Brain microvascular endothelial cell (primary cell): ENCODE measurements around the gene THAP9.
A peak's percentile ranks its signal among the peaks of the same experiment; 100 is the strongest.

ENCODE experiments used
- DNase-seq: peaks from one replicate; pipeline ENCODE4 v3.0.0-alpha.2; 2020
- H3K27ac ChIP-seq: fragments of 250-450 bp; sonication (Bioruptor Pico); 2 replicates; pipeline ENCODE4 v1.5.1; 2020; ENCODE audit warnings: mild to moderate bottlenecking, moderate library complexity
- H3K27me3 ChIP-seq: fragments of 250-450 bp; sonication (Bioruptor Pico); replicated peaks from 2 replicates; pipeline ENCODE4 v1.5.1; 2020; ENCODE audit warnings: mild to moderate bottlenecking
- H3K36me3 ChIP-seq: fragments of 250-450 bp; sonication (Bioruptor Pico); replicated peaks from 2 replicates; pipeline ENCODE4 v1.5.1; 2020; ENCODE audit warnings: mild to moderate bottlenecking
- H3K4me3 ChIP-seq: 2 replicates; pipeline ENCODE4 v1.5.1; 2011; ENCODE audit warnings: low read depth, mild to moderate bottlenecking, control low read depth, low read length, moderate library complexity
- in situ Hi-C: cut with HindIII; loops from 2 replicates; pipeline ENCODE4 v1.10.0; 2017; ENCODE audit warnings: low sequenced_read_pairs, low pct_ligation_motif_present
- TF ChIP-seq, protein P1 (sequence below): IDR thresholded peaks from 2 replicates; pipeline ENCODE4 v1.5.1; 2011; ENCODE audit warnings: low read depth, mild to moderate bottlenecking, moderate library complexity, low read length, control low read depth, inconsistent platforms; ENCODE audit errors: missing control alignments

The THAP9 gene

DNA sequence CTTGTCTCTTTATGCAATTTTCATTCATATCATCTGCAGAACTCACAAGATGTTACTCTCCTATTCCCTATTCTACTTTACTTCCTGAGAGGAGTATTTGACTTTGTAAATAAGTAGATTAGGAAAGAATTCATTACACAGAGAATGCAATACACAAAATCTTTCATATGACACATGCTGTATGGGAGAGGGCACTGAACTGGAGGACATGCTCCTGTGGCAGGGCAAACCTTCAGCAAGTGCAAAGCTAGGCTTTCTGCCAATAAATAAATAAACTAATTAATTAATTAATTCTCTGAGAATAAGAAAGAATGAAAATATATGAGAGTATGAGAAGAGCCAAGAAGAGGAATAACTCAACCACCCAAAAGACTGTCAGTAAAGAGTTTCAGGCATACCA is 33.9 kb downstream of the THAP9 start:
- TF ChIP-seq, protein P1, sequence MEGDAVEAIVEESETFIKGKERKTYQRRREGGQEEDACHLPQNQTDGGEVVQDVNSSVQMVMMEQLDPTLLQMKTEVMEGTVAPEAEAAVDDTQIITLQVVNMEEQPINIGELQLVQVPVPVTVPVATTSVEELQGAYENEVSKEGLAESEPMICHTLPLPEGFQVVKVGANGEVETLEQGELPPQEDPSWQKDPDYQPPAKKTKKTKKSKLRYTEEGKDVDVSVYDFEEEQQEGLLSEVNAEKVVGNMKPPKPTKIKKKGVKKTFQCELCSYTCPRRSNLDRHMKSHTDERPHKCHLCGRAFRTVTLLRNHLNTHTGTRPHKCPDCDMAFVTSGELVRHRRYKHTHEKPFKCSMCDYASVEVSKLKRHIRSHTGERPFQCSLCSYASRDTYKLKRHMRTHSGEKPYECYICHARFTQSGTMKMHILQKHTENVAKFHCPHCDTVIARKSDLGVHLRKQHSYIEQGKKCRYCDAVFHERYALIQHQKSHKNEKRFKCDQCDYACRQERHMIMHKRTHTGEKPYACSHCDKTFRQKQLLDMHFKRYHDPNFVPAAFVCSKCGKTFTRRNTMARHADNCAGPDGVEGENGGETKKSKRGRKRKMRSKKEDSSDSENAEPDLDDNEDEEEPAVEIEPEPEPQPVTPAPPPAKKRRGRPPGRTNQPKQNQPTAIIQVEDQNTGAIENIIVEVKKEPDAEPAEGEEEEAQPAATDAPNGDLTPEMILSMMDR = no peak
- H3K27me3 ChIP-seq = no peaks in the 10 kb centered on the region
- in situ Hi-C loops = no loop called here
- H3K27ac ChIP-seq = no peak overlapping the region
- no peak overlapping the region for H3K4me3 ChIP-seq
- DNase-seq = no peak
- no peaks in the 10 kb centered on the region for H3K36me3 ChIP-seq

DNA sequence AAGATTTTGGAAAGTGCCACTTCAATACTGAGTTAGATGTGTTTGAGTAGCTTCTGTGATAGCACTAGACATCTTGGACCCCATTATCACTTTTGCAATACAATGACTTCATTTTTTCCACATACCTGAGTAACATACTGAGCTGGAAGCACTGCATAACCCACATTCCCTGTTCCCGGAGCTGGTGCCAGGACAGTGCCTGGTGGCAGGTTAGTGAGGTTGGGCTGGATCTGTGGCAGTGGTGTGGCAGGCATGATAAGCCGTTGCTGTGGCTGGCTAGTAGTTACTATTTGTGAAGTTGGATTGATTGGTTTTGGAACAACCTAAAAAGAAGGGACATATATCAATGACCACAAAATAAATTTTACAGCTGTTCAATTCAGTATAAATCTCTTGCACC is 38.9 kb downstream of the THAP9 start:
- H3K36me3 ChIP-seq = no peaks in the 10 kb centered on the region
- no peak overlapping the region for H3K27ac ChIP-seq
- DNase-seq = no peak
- H3K4me3 ChIP-seq = no peak overlapping the region
- TF ChIP-seq, protein P1 = no peak
- in situ Hi-C loops = no loop called here
- H3K27me3 ChIP-seq = no peaks in the 10 kb centered on the region

DNA sequence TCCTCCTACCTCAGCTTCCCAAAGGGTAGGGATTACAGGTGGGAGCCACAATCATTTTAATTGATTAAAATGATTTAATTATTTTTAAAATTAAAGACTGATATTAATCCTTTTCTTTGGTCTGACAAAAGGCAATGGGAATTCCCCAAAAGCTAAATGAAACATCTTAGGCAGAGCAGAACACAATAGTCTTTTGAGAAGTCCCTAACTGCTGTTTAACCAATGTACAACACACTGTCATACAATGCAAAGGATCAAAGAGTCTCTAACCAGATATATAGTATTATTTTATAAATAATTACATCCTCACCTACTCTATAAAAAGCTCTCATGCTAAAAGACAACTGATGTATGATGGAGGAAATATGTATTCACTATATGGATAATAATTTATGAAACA is 47.0 kb downstream of the THAP9 start:
- Histone ChIP-seq H3K36me3 (no peaks in the 10 kb centered on the region), H3K27me3 (no peaks in the 10 kb centered on the region), H3K4me3 (no peak overlapping the region), H3K27ac (no peak overlapping the region)
- TF ChIP-seq, protein P1 = no peak
- DNase-seq = no peak
- in situ Hi-C loops = no loop called here

DNA sequence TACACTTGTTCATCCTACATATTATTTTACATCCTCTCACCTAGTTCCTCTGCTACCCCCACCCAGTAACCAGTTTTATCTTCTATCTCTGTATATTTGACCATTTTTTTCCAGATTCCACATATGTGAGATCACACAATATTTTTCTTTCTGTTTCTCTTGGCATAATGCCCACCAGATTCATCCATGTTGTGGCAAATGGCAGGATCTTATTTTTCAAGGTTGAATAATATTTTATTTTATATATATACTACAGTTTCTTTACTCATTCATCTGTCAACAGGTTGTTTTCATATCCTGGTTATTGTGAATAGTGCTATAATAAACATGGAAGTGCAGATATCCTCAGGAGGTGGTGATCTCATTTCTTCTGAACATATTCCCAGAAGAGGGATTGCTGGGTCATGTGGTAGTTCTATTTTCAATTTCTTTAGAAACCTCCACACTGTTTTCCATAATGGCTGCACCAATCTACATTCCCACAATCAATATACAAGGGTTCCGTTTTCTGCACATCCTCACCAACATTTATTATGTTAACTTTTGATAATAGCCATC is 48.2 kb downstream of the THAP9 start:
- no peak overlapping the region for H3K4me3 ChIP-seq
- no peak overlapping the region for H3K27ac ChIP-seq
- TF ChIP-seq, protein P1 = no peak
- H3K36me3 ChIP-seq = no peaks in the 10 kb centered on the region
- DNase-seq = peak; percentile 43
- in situ Hi-C loops = no loop called here
- no peaks in the 10 kb centered on the region for H3K27me3 ChIP-seq

DNA sequence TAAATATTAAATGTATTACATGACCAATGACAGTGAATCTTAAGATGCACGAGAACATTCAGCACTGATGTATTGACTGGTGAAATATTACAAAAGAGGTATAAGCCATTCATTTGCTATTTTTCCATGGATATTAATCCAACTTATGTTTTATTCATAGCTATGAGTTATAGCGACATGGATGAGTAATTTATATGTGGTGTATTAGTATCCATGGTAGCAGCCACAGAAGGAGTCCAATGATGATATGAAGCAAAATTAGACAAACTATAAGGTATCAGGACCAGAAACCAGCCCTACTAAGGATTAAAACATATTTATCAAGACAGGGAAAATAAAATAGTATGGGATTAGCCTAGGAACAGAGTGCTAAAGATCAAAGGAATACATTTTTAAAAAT is 50.7 kb downstream of the THAP9 start:
- no peak overlapping the region for H3K27ac ChIP-seq
- DNase-seq = no peak
- no peaks in the 10 kb centered on the region for H3K27me3 ChIP-seq
- no peak overlapping the region for H3K4me3 ChIP-seq
- TF ChIP-seq, protein P1 = no peak
- H3K36me3 ChIP-seq = no peaks in the 10 kb centered on the region
- in situ Hi-C loops = no loop called here

DNA sequence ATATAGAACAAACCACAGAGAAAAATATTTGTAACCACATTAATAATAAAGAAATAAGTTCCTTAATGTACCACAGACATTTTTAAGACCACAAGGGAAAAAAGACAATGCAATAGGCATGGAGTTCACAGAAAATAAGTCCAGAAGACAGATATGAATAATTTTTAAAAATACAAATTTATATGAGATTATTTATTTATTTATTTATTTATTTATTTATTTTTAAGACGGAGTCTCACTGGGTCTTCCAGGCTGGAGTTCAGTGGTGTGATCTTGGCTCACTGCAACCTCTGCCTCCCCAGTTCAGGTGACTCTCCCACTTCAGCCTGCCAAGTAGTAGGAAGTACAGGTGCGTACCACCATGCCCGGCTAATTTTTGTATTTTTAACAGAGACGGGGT is 53.7 kb downstream of the THAP9 start:
- TF ChIP-seq, protein P1 = no peak
- Histone ChIP-seq H3K4me3 (no peak overlapping the region), H3K36me3 (no peaks in the 10 kb centered on the region), H3K27ac (no peak overlapping the region), H3K27me3 (no peaks in the 10 kb centered on the region)
- in situ Hi-C loops = no loop called here
- no peak for DNase-seq
